Osteocyte (in vitro differentiated cells): ENCODE data around the gene TFF2. TPM values are rescaled to one million over a fixed set of nuclear protein-coding genes. Genes with fewer than 3 reads are reported as not detected.

Experiments used
- DNase-seq: peaks from one replicate; pipeline ENCODE4 v3.0.0; 2021; ENCODE audit warnings: mixed read lengths; ENCODE audit not compliant: unreplicated experiment; ENCODE audit errors: extremely low spot score
- H3K27ac Mint-ChIP-seq: one replicate; pipeline ENCODE4 v1.8.0; 2021; ENCODE audit warnings: mild to moderate bottlenecking, mixed read lengths; ENCODE audit not compliant: unreplicated experiment
- H3K27me3 Mint-ChIP-seq: one replicate; pipeline ENCODE4 v1.8.0; 2021; ENCODE audit warnings: mixed read lengths; ENCODE audit not compliant: unreplicated experiment
- H3K36me3 Mint-ChIP-seq: one replicate; pipeline ENCODE4 v1.8.0; 2021; ENCODE audit warnings: mixed read lengths; ENCODE audit not compliant: unreplicated experiment
- H3K4me1 Mint-ChIP-seq: one replicate; pipeline ENCODE4 v1.8.0; 2021; ENCODE audit warnings: mixed read lengths; ENCODE audit not compliant: unreplicated experiment
- H3K4me3 Mint-ChIP-seq: one replicate; pipeline ENCODE4 v1.8.0; 2021; ENCODE audit warnings: mild to moderate bottlenecking, moderate library complexity, mixed read lengths; ENCODE audit not compliant: unreplicated experiment
- H3K9me3 Mint-ChIP-seq: one replicate; pipeline ENCODE4 v1.8.0; 2021; ENCODE audit warnings: mixed read lengths; ENCODE audit not compliant: unreplicated experiment
- total RNA-seq: library from RNA; stranded (reverse); gene quantifications from 2 replicates; pipeline ENCODE4 v1.2.1, GENCODE V29; 2021
- TF ChIP-seq, protein P1 (sequence below): fragments of 200-600 bp; sonication (generic); IDR thresholded peaks from 2 replicates; pipeline ENCODE4 v1.5.0; 2021; ENCODE audit warnings: antibody characterized with exemption, mild to moderate bottlenecking, moderate library complexity

TFF2 gene
- total RNA-seq, 1 donor from 2014 or later, result not detected

DNA sequence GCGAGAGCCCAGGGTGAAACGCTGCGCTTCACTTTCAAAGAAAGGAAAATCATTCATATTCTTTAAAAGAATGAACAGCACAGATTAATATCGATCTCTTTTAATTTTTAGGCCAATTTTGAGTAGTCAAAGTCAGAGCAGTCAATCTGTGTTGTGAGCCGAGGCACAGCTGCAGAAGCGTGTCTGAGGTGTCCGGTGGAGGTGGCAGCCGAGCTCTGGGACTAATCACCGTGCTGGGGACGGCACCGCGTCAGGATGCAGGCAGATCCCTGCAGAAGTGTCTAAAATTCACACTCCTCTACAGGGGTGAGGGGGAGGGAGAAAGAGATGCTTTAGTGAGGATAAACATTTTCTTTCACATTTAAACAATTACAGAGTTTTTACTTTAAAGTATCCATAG is 11.4 kb upstream of the TFF2 start:
- Mint-ChIP-seq H3K4me1 (no peaks in the 10 kb centered on the region), H3K27ac (no peak overlapping the region), H3K36me3 (no peaks in the 10 kb centered on the region), H3K27me3 (peaks cover 16% of the 10 kb centered on the region), H3K4me3 (no peak overlapping the region), H3K9me3 (no peaks in the 10 kb centered on the region)
- TF ChIP-seq, protein P1, sequence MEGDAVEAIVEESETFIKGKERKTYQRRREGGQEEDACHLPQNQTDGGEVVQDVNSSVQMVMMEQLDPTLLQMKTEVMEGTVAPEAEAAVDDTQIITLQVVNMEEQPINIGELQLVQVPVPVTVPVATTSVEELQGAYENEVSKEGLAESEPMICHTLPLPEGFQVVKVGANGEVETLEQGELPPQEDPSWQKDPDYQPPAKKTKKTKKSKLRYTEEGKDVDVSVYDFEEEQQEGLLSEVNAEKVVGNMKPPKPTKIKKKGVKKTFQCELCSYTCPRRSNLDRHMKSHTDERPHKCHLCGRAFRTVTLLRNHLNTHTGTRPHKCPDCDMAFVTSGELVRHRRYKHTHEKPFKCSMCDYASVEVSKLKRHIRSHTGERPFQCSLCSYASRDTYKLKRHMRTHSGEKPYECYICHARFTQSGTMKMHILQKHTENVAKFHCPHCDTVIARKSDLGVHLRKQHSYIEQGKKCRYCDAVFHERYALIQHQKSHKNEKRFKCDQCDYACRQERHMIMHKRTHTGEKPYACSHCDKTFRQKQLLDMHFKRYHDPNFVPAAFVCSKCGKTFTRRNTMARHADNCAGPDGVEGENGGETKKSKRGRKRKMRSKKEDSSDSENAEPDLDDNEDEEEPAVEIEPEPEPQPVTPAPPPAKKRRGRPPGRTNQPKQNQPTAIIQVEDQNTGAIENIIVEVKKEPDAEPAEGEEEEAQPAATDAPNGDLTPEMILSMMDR, result no peak
- DNase-seq, result no peak

DNA sequence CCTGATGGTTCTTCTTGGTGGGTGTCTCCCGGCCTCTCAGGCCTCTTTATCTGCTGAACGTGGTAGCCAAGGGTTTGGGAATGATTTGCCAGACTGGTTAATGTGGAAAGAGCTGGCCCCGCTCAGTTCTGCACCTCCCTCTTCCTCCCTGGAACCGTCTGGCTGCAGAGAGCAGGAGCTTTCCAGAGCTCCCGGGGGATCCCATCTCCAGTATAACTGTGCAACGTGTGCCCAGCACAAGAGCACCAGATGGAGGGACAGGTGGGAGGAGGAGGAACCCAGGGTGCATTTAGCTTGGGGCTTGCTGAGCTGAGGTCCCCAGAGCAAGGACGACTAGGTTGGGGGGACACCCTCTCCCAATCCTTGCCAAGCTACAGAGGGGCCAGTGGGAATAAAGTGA is 10.5 kb upstream of the TFF2 start:
- DNase-seq, result no peak
- no peaks in the 10 kb centered on the region for H3K36me3 Mint-ChIP-seq
- no peaks in the 10 kb centered on the region for H3K4me1 Mint-ChIP-seq

DNA sequence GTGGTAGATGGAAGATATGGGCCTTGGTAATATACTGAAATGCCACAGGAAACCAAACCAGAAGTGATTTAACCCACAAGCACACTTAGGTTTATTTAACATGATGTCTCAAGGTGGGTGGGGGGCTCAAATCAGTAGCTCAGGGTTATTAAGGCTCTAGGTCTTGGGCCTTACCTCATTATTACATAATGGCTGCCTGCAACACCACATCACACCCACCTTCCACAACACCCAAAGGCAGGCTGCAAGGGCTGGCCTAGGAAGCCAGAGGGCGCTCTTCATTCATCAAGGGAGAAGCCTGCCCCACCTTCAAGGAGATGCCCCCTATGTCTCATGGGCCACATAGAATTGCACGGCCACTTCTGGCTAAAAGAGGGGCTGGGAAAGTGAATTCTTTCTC is 9.5 kb upstream of the TFF2 start:
- Mint-ChIP-seq H3K36me3 (no peaks in the 10 kb centered on the region), H3K27me3 (peaks cover 26% of the 10 kb centered on the region), H3K9me3 (peaks cover 4% of the 10 kb centered on the region), H3K27ac (no peak overlapping the region), H3K4me3 (no peak overlapping the region), H3K4me1 (no peaks in the 10 kb centered on the region)
- no peak for DNase-seq
- TF ChIP-seq, protein P1, result no peak

More for the DNA sequence above, 10.5 kb upstream of the TFF2 start:
- Mint-ChIP-seq H3K27ac (no peak overlapping the region), H3K9me3 (no peaks in the 10 kb centered on the region), H3K4me3 (no peak overlapping the region), H3K27me3 (peaks cover 19% of the 10 kb centered on the region)
- TF ChIP-seq, protein P1, result no peak

DNA sequence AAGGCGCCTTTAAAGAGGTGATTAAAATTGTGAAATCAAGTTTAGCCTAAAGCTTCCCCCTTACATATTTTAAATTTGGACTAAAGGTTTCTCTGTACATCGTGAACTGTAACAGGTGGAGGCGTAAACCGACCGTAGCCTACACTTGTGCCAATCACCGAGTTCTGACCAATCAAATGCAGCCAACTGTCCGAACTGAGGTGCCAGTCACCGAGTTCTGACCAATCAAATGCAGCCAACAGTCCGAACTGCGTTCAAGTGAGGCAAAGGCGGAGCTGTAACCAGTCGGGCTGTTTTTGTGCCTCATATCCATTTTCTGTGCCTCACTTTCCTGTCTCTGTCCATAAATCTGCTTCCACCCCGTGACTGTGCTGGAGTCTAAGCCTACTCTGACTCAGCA is 8.1 kb upstream of the TFF2 start:
- no peak for DNase-seq
- peaks cover 14% of the 10 kb centered on the region for H3K9me3 Mint-ChIP-seq
- no peaks in the 10 kb centered on the region for H3K4me1 Mint-ChIP-seq
- H3K36me3 Mint-ChIP-seq, result peaks cover 2% of the 10 kb centered on the region
- H3K27ac Mint-ChIP-seq, result no peak overlapping the region
- no peak overlapping the region for H3K4me3 Mint-ChIP-seq
- TF ChIP-seq, protein P1, result no peak
- peaks cover 31% of the 10 kb centered on the region for H3K27me3 Mint-ChIP-seq

DNA sequence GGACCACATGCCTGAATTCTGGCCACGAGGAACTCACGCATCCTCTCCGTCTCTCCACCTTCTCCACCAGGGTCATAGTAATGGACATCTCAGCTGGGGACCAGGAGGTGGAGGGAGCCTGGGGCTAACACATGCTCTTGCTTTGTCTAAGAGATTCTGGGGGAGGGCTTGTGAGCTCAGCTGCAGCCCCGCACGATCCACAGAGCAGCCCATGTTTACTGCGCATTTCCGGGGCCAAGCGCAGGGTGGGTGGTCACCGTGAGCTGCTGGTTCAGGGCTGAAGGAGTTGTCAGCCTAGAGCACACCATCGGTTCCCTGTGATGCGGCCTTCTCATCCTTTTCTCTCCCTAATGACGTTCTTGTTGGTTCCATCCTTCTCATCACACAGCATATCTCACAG is 7.5 kb upstream of the TFF2 start:
- no peak overlapping the region for H3K4me3 Mint-ChIP-seq
- H3K4me1 Mint-ChIP-seq, result no peaks in the 10 kb centered on the region
- H3K36me3 Mint-ChIP-seq, result peaks cover 2% of the 10 kb centered on the region
- no peak for DNase-seq
- no peak overlapping the region for H3K27ac Mint-ChIP-seq
- TF ChIP-seq, protein P1, result no peak
- H3K27me3 Mint-ChIP-seq, result peaks cover 34% of the 10 kb centered on the region
- H3K9me3 Mint-ChIP-seq, result peaks cover 14% of the 10 kb centered on the region
